Measurements from ENCODE around the gene MRM2.

The MRM2 gene

DNA sequence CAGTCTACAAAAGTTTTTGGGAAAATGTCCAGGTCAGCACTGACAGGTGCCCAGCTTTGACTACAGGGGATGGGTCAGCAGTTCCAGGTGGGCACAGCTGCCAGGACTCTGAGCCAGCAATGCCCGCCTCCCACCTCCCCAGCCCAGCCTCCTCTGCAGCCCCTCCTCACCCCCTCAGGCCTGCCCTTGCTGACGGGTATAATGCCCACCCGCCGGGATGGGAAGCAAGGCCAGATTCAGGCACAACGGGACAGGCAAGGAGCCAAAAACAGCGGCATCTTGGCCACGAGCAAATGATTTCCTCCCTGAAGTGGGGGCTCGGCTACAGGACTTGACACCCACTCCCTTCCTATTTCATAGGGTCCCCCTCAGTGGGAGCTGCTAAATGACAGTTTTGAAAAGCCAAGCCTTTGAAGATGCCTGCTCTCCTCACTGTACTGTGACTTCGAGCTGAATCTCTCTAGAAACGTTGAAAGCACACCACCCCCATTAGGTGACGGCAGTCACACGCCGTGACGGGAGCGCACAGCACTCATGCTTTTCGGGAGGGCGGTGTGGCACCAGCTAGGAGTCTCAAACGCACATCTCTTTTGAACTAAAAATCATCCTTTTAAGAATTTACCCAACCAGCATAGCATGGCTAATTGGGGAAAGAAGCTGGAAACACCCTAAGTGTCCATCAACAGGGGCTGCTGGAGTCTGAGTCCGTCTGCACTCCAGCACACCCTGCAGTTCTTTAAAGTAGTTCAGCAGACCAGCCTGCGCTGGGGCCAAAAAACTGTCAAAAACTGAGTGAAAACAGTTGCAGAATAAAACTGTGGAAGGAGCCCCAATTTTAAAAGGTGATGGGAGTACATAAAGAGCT, 38.9 kb downstream of the MRM2 start:
- TF ChIP-seq, protein P1, sequence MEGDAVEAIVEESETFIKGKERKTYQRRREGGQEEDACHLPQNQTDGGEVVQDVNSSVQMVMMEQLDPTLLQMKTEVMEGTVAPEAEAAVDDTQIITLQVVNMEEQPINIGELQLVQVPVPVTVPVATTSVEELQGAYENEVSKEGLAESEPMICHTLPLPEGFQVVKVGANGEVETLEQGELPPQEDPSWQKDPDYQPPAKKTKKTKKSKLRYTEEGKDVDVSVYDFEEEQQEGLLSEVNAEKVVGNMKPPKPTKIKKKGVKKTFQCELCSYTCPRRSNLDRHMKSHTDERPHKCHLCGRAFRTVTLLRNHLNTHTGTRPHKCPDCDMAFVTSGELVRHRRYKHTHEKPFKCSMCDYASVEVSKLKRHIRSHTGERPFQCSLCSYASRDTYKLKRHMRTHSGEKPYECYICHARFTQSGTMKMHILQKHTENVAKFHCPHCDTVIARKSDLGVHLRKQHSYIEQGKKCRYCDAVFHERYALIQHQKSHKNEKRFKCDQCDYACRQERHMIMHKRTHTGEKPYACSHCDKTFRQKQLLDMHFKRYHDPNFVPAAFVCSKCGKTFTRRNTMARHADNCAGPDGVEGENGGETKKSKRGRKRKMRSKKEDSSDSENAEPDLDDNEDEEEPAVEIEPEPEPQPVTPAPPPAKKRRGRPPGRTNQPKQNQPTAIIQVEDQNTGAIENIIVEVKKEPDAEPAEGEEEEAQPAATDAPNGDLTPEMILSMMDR (IDR thresholded peaks at IDR 0.05; ENCODE audit: low read depth, low read length): no peak

DNA sequence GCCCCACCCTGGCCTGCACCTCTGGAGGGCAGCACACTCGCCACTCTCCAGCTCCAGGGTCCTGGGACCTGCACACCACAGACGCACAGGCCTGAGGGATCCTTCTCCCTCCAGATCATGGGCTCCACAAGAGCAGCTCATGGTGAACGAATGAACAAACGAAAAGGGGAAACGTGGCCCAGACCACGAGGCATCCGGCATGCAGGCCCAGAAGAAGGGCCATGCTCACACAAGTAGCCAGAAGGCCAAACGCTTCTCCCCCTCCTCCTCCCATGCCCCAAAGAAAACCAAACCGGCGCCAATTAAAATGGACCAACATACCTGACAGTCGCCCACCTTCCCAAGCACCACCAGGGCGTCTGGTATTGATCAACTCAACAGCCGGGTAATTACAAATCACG, 39.6 kb downstream of the MRM2 start:
- Histone ChIP-seq H3K36me3 (peaks cover 28% of the 10 kb centered on the region), H3K4me3 (ENCODE audit: low read depth, low read length) (no peak overlapping the region), H3K27me3 (ENCODE audit: insufficient read depth, low read depth, severe bottlenecking) (no peaks in the 10 kb centered on the region), H3K27ac (no peak overlapping the region), H3K9me3 (ENCODE audit: severe bottlenecking) (no peaks in the 10 kb centered on the region)
- TF ChIP-seq, protein P1 (IDR thresholded peaks at IDR 0.05; ENCODE audit: low read depth, low read length): no peak
- no peak for DNase-seq

More for the DNA sequence above, 38.9 kb downstream of the MRM2 start:
- Histone ChIP-seq H3K9me3 (ENCODE audit: severe bottlenecking) (no peaks in the 10 kb centered on the region), H3K27ac (no peak overlapping the region), H3K27me3 (ENCODE audit: insufficient read depth, low read depth, severe bottlenecking) (no peaks in the 10 kb centered on the region), H3K4me3 (ENCODE audit: low read depth, low read length) (no peak overlapping the region), H3K36me3 (peaks cover 36% of the 10 kb centered on the region)
- DNase-seq: no peak

DNA sequence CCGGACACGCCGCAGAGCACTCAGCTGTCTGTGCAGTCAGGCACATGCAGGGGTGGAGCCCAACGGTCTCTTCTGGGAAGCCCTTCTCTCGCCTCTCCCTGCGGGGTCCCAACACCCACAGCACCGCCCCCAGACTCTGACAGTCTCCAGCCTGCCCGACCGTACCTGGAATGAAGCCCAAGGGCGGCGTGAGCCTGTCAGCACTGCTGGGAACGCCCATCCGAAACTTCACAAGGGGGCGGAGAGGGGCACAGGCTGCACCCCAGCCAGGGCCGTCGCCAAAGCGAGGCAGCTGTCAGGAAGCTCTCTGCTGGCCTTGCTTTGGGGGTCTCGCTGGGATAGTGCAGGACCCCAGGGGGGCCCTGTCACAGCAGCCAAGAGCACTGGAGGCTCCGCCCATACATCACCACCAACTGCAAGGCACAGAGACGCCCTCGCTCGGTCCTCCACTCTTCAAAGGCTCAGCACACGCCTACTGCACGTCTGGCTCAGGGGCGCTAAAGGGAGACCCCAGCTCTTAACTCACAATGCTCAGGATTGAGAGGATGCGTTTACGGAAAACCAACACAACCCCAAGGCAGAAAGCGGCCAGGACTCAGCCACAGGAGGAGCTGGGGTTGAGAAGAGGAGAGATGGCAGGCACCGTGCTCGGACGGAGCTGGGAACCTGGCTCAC, 40.2 kb downstream of the MRM2 start:
- H3K36me3 ChIP-seq: peaks cover 28% of the 10 kb centered on the region
- H3K9me3 ChIP-seq (ENCODE audit: severe bottlenecking): no peaks in the 10 kb centered on the region
- no peaks in the 10 kb centered on the region for H3K27me3 ChIP-seq (ENCODE audit: insufficient read depth, low read depth, severe bottlenecking)
- no peak overlapping the region for H3K27ac ChIP-seq
- H3K4me3 ChIP-seq (ENCODE audit: low read depth, low read length): no peak overlapping the region
- TF ChIP-seq, protein P1 (IDR thresholded peaks at IDR 0.05; ENCODE audit: low read depth, low read length): no peak
- no peak for DNase-seq

DNA sequence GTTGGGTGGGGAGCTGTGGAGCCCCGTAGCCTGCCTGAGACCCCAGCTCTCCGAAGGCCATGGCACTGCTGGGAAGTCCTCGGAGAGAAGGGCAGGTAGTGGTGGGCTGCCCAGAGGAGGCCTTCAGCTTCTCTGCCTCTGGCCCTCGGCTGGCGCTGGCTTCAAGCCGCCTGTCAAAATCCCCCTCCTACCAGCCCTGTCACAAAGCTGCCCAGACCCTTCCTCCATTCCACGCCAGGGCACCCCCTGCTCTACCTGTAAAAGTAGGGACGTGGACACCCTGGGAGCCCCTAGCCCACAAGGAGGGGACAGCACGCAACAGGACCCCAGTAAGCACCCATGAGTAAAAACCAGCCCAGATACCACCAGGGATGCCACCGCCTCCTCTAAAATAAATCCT, 40.9 kb downstream of the MRM2 start:
- no peak for DNase-seq
- TF ChIP-seq, protein P1 (IDR thresholded peaks at IDR 0.05; ENCODE audit: low read depth, low read length): no peak
- Histone ChIP-seq H3K4me3 (ENCODE audit: low read depth, low read length) (no peak overlapping the region), H3K27me3 (ENCODE audit: insufficient read depth, low read depth, severe bottlenecking) (no peaks in the 10 kb centered on the region), H3K9me3 (ENCODE audit: severe bottlenecking) (no peaks in the 10 kb centered on the region), H3K36me3 (peaks cover 31% of the 10 kb centered on the region), H3K27ac (no peak overlapping the region)

DNA sequence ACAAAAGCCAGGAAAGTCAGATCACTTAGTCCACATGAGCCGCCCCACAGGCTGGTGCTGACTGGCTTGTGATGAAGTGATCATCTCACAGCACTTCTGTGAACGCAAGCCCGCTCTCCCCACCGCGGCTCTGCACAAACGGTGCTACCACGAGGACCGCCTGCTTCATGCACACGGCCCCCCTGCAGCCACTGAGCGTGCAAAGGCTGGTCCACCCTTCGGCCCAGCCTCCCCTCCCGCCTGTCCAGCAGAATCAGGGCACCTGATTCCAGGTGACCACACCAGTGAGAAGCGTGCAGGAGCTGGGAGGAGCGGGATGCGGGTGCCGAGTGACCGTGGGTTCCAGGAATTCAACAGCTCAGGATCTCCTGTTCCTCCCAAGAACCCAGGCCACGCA, 41.4 kb downstream of the MRM2 start:
- TF ChIP-seq, protein P1 (IDR thresholded peaks at IDR 0.05; ENCODE audit: low read depth, low read length): no peak
- Histone ChIP-seq H3K4me3 (ENCODE audit: low read depth, low read length) (no peak overlapping the region), H3K9me3 (ENCODE audit: severe bottlenecking) (no peaks in the 10 kb centered on the region), H3K36me3 (peaks cover 36% of the 10 kb centered on the region), H3K27me3 (ENCODE audit: insufficient read depth, low read depth, severe bottlenecking) (no peaks in the 10 kb centered on the region), H3K27ac (no peak overlapping the region)
- DNase-seq: no peak

Data from WERI-Rb-1 (cell line).